ENCODE results near the gene MRPL41.
"Not testable (repeated sequence)": the region's sequence is repeated elsewhere in the genome, so short reads cannot be mapped to it uniquely, and the experiment has no call there.

Gene MRPL41

DNA sequence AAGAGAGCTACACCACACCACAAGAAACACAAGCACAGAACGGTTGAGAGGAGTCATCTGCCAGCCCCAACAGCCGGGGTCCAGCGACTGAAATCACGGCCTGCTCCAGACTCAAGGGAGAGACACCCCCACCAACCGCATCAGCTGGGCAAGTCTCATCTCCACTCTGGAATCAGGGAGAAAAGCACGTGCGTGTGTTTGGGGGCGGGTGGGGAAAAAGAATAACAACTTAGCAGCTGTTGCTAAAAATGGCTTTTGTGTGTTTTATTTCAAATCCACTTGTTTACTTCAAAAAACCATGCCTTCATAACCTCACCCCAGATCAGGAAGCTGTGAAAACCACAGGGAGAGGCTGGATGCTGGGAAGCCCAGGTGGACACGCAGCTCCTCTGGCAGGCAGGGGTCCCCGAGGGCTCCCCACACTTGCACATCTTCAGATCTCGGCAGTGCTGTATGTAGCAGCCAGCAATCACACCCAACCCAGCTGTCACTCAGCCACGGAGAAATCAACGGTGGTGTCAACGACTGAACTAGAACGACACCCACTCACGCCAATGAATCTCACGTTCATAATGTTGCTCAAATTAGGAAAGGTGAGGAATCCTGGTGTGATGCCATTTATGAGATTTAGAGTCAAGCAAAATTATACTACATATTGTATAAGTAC is 20.4 kb upstream of the MRPL41 start:
- Histone ChIP-seq H3K4me3 (no peak overlapping the region; a peak in 1 of 20 replicates), H3K36me3 (peaks cover 0 to 19% (median 0%) of the 10 kb centered on the region in 11 experiments; a peak in 9 of 22 replicates), H3K27ac (peak overlapping the region in 9 of 11 experiments; percentile 22 to 60 (median 50); a peak in 17 of 22 replicates), H3K4me2 (peak overlapping the region; percentile 70 to 88 (median 79)), H4K20me1 (peaks cover 0 to 10% (median 0%) of the 10 kb centered on the region in 11 experiments; a peak in 1 of 22 replicates), H3K9ac (peak overlapping the region in 10 of 11 experiments; percentile 9 to 62 (median 36); a peak in 17 of 22 replicates), H3K9me3 (replicated peaks in 1 of 11) (peaks cover 3 to 42% (median 37%) of the 10 kb centered on the region in 11 experiments; a peak in 21 of 22 replicates), H3K27me3 (no peaks in the 10 kb centered on the region), H3K4me1 (peaks cover 47 to 75% (median 64%) of the 10 kb centered on the region in 10 experiments)
- no peak for TF ChIP-seq Cebpa-rat (IDR thresholded peaks at IDR 0.05)

DNA sequence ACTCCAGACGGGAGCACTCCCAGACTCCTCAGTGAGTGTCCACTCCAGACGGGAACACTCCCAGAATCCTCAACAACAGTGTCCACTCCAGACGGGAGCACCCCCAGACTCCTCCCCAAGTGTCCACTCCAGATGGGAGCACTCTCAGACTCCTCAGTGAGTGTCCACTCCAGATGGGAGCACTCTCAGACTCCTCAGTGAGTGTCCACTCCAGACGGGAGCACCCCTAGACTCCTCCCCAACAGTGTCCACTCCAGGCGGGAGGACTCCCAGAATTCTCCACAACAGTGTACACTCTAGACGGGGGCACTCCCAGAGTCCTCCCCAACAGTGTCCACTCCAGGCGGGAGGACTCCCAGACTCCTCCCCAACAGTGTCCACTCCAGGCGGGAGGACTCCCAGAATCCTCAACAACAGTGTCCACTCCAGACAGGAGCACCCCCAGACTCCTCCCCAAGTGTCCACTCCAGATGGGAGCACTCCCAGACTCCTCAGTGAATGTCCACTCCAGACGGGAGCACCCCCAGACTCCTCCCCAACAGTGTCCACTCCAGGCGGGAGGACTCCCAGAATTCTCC is 18.7 kb upstream of the MRPL41 start:
- peak overlapping the region in 5 of 11 experiments; percentile 73 to 88 (median 79); a peak in 7 of 22 replicates for H3K4me2 ChIP-seq

DNA sequence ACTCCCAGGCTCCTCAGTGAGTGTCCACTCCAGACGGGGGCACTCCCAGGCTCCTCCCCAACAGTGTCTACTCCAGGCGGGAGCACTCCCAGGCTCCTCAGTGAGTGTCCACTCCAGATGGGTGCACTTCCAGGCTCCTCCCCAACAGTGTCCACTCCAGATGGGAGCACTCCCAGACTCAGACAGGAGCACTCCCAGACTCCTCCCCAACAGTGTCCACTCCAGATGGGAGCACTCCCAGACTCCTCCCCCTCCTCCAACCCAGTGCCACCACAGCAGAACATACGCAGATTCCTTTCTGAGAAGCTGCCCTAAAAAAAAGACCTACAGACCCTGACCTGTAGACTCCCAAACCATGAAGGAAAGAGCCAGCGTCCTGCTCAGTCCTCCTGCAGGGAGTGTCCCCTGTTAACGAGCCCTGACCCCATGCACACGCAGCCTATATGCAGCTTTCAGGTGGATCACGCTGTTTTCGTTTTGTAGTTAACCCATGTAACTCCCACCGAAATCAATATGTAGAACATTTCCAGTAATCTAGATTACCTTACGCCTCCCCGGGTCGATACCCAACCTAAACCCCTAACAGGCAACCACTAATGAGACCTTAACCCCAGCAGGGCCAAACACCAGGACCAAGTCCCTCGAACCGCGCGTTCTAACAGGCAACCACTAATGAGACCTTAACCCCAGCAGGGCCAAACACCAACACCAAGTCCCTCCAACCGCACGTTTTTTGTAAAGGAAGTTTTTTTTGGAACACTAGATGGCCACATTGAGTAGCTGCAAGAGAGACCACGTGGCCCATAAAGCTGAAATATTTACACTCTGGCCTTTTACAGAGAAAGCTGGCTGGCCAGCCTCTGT is 17.2 kb upstream of the MRPL41 start:
- Histone ChIP-seq H3K27ac (no peak overlapping the region), H3K4me2 (no peak overlapping the region)

More for the DNA sequence above, 18.7 kb upstream of the MRPL41 start:
- Histone ChIP-seq H3K4me1 (peaks cover 43 to 73% (median 64%) of the 10 kb centered on the region in 10 experiments), H3K9me3 (replicated peaks in 1 of 11) (peaks cover 8 to 59% (median 55%) of the 10 kb centered on the region in 11 experiments; a peak in 21 of 22 replicates), H3K36me3 (peaks cover 2 to 27% (median 6%) of the 10 kb centered on the region in 11 experiments; a peak in 16 of 22 replicates)
- H4K20me1 ChIP-seq, H3K27ac ChIP-seq, H3K9ac ChIP-seq, H3K4me3 ChIP-seq, H3K27me3 ChIP-seq: not testable (repeated sequence)

DNA sequence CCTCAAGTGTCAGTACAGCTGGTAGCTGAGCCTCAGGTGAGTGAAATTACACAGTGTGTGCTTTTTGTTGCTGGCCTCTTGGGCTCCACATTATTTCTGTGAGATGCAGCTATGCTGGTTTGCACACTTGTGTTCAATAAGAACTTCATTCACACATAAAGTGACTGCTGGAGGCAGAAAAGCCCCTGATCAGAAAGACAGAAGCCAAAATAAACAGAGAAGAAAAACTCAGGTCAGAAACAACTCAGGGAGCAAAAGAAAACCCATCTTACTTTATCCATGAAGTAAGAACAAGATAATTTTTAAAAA is 16.6 kb upstream of the MRPL41 start:
- Histone ChIP-seq H3K4me1 (peaks cover 42 to 68% (median 63%) of the 10 kb centered on the region in 10 experiments), H4K20me1 (peaks cover 0 to 10% (median 0%) of the 10 kb centered on the region in 11 experiments; a peak in 1 of 22 replicates), H3K27me3 (no peaks in the 10 kb centered on the region), H3K36me3 (peaks cover 6 to 47% (median 19%) of the 10 kb centered on the region in 11 experiments; a peak in 18 of 22 replicates), H3K4me3 (peak overlapping the region in 5 of 10 experiments; percentile 10 to 39 (median 30); a peak in 7 of 20 replicates), H3K27ac (no peak overlapping the region; a peak in 1 of 22 replicates), H3K4me2 (no peak overlapping the region), H3K9ac (no peak overlapping the region), H3K9me3 (replicated peaks in 1 of 11) (peaks cover 8 to 80% (median 70%) of the 10 kb centered on the region in 11 experiments; a peak in 21 of 22 replicates)
- no peak for TF ChIP-seq Cebpa-rat (IDR thresholded peaks at IDR 0.05)

More for the DNA sequence above, 17.2 kb upstream of the MRPL41 start:
- peak overlapping the region in 6 of 10 experiments; percentile 10 to 39 (median 30); a peak in 7 of 20 replicates for H3K4me3 ChIP-seq
- peaks cover 0 to 10% (median 0%) of the 10 kb centered on the region in 11 experiments; a peak in 1 of 22 replicates for H4K20me1 ChIP-seq
- no peak overlapping the region for H3K9ac ChIP-seq
- H3K27me3 ChIP-seq, result no peaks in the 10 kb centered on the region
- peaks cover 6 to 42% (median 16%) of the 10 kb centered on the region in 11 experiments; a peak in 18 of 22 replicates for H3K36me3 ChIP-seq
- peaks cover 8 to 74% (median 70%) of the 10 kb centered on the region in 11 experiments; a peak in 21 of 22 replicates for H3K9me3 ChIP-seq (replicated peaks in 1 of 11)
- TF ChIP-seq Cebpa-rat (IDR thresholded peaks at IDR 0.05), result no peak
- peaks cover 41 to 68% (median 63%) of the 10 kb centered on the region in 10 experiments for H3K4me1 ChIP-seq

DNA sequence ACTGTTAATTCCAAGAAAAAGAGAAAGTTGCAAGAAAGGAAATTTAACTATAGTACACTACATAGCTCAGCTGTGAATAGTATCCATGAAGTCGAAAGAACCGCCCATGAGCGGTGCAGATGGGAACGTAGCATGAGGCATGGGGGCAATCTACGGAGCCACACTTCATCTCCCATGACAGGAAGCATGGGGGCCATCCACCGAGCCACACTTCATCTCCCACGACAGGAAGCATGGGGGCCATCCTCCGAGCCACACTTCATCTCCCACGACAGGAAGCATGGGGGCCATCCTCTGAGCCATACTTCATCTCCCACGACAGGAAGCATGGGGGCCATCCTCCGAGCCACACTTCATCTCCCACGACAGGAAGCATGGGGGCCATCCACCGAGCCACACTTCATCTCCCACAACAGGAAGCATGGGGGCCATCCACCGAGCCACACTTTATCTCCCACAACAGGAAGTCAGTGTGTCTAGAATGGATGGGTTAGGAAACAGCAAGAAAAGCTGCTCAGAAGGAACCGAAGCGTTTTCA is 15.0 kb upstream of the MRPL41 start:
- Histone ChIP-seq H3K9ac (peak overlapping the region in 2 of 11 experiments; percentile 21 to 45; a peak in 3 of 22 replicates), H3K36me3 (peaks cover 6 to 54% (median 24%) of the 10 kb centered on the region in 11 experiments; a peak in 18 of 22 replicates), H3K27ac (peak overlapping the region in 9 of 11 experiments; percentile 30 to 70 (median 64); a peak in 17 of 22 replicates), H3K4me3 (peak overlapping the region in 4 of 10 experiments; percentile 0 to 27 (median 14); a peak in 6 of 20 replicates), H3K4me1 (peaks cover 42 to 68% (median 63%) of the 10 kb centered on the region in 10 experiments), H3K9me3 (replicated peaks in 1 of 11) (peaks cover 8 to 81% (median 70%) of the 10 kb centered on the region in 11 experiments; a peak in 21 of 22 replicates), H3K4me2 (peak overlapping the region; percentile 38 to 66 (median 48); a peak in 16 of 22 replicates)
- H4K20me1 ChIP-seq, H3K27me3 ChIP-seq: not testable (repeated sequence)

DNA sequence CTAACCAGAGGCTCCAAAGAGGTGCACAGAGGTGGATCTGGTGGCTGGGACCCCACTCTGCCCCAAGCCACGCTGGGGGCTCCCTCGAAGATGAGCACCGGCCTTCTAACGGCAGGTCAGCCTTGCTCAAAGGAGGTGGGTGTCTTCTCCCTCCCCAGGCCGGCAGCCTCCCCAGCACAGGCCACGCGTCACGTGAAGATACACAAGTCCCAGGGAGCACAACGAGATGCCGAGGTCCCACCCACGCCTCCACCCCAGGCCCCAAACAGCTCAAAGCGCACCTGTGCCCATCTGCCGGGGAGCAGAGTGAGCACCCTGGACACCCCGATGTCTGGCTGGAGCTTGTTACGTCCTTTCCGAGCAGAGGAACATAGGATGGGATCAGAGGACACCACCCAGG is 13.6 kb upstream of the MRPL41 start:
- Histone ChIP-seq H3K4me2 (peak overlapping the region in 9 of 11 experiments; percentile 11 to 66 (median 38); a peak in 10 of 22 replicates), H3K4me3 (peak overlapping the region in 6 of 10 experiments; percentile 6 to 43 (median 13); a peak in 5 of 20 replicates), H3K27ac (peak overlapping the region in 8 of 11 experiments; percentile 30 to 70 (median 64); a peak in 13 of 22 replicates), H3K4me1 (peaks cover 51 to 76% (median 67%) of the 10 kb centered on the region in 10 experiments), H4K20me1 (peaks cover 0 to 5% (median 0%) of the 10 kb centered on the region in 11 experiments; a peak in 1 of 22 replicates), H3K9me3 (replicated peaks in 1 of 11) (peaks cover 8 to 71% (median 64%) of the 10 kb centered on the region in 11 experiments; a peak in 21 of 22 replicates), H3K27me3 (no peaks in the 10 kb centered on the region), H3K36me3 (peaks cover 6 to 54% (median 31%) of the 10 kb centered on the region in 11 experiments; a peak in 18 of 22 replicates), H3K9ac (no peak overlapping the region)
- no peak for TF ChIP-seq Cebpa-rat (IDR thresholded peaks at IDR 0.05)

DNA sequence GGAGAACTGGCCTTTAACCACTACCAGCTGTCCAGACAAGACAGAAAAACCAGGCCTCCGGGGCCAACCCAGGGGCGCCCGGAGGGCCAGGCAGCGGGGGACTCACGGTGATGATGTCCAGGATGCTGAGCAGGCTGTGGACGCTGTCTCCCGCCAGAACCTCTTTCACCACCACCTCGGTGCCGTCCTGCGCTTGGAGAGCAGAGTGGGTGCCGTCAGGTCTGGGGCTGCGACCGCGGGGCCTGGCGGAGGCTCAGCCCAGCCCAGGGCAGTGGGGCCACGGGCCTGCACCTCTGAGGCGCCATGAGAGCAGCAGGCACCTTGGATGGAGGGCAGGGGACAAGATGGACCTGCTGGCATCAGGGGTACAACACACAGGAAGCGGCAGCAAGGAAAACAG is 11.1 kb upstream of the MRPL41 start:
- Histone ChIP-seq H3K4me1 (peaks cover 74 to 94% (median 90%) of the 10 kb centered on the region in 10 experiments), H4K20me1 (no peaks in the 10 kb centered on the region; a peak in 1 of 22 replicates), H3K4me2 (peak overlapping the region; percentile 43 to 90 (median 82)), H3K27ac (peak overlapping the region in 4 of 11 experiments; percentile 6 to 47 (median 34); a peak in 7 of 22 replicates), H3K36me3 (peaks cover 6 to 38% (median 22%) of the 10 kb centered on the region in 11 experiments; a peak in 17 of 22 replicates), H3K9ac (peak overlapping the region in 6 of 11 experiments; percentile 12 to 42 (median 34); a peak in 9 of 22 replicates), H3K27me3 (no peaks in the 10 kb centered on the region), H3K4me3 (no peak overlapping the region), H3K9me3 (replicated peaks in 1 of 11) (peaks cover 8 to 47% (median 39%) of the 10 kb centered on the region in 11 experiments; a peak in 21 of 22 replicates)
- TF ChIP-seq Cebpa-rat (IDR thresholded peaks at IDR 0.05), result no peak
